ENCODE measurements around the gene P4HA2.

The P4HA2 gene

GRCh38 chr5:132265336-132266030 is 37.8 kb upstream of the P4HA2 start:
- Histone ChIP-seq H3K27me3 (ENCODE audit: insufficient read depth, low read depth, severe bottlenecking) (no peaks in the 10 kb centered on the region), H3K9me3 (ENCODE audit: severe bottlenecking) (no peaks in the 10 kb centered on the region), H3K27ac (no peak overlapping the region), H3K4me3 (ENCODE audit: low read depth, low read length) (no peak overlapping the region), H3K36me3 (no peaks in the 10 kb centered on the region)
- TF ChIP-seq CTCF (IDR thresholded peaks at IDR 0.05; ENCODE audit: low read depth, low read length), result no peak
- no peak for DNase-seq

GRCh38 chr5:132264546-132265335 is 37.1 kb upstream of the P4HA2 start:
- no peak for TF ChIP-seq CTCF (IDR thresholded peaks at IDR 0.05; ENCODE audit: low read depth, low read length)
- Histone ChIP-seq H3K27ac (no peak overlapping the region), H3K9me3 (ENCODE audit: severe bottlenecking) (no peaks in the 10 kb centered on the region), H3K4me3 (ENCODE audit: low read depth, low read length) (no peak overlapping the region), H3K27me3 (ENCODE audit: insufficient read depth, low read depth, severe bottlenecking) (no peaks in the 10 kb centered on the region), H3K36me3 (no peaks in the 10 kb centered on the region)
- DNase-seq, result peak; percentile 2

- H3K27me3 ChIP-seq (ENCODE audit: insufficient read depth, low read depth, severe bottlenecking), result no peaks in the 10 kb centered on the region
- H3K27ac ChIP-seq, result no peak overlapping the region
- no peaks in the 10 kb centered on the region for H3K9me3 ChIP-seq (ENCODE audit: severe bottlenecking)
- H3K36me3 ChIP-seq, result no peaks in the 10 kb centered on the region
- no peak for TF ChIP-seq CTCF (IDR thresholded peaks at IDR 0.05; ENCODE audit: low read depth, low read length)
- peak; percentile 6 for DNase-seq
- no peak overlapping the region for H3K4me3 ChIP-seq (ENCODE audit: low read depth, low read length)
Observed at GRCh38 chr5:132263548-132264261, 36.1 kb upstream of the P4HA2 start.

GRCh38 chr5:132262882-132263547 is 35.4 kb upstream of the P4HA2 start:
- Histone ChIP-seq H3K27me3 (ENCODE audit: insufficient read depth, low read depth, severe bottlenecking) (no peaks in the 10 kb centered on the region), H3K36me3 (no peaks in the 10 kb centered on the region), H3K9me3 (ENCODE audit: severe bottlenecking) (no peaks in the 10 kb centered on the region), H3K4me3 (ENCODE audit: low read depth, low read length) (no peak overlapping the region), H3K27ac (no peak overlapping the region)
- no peak for DNase-seq
- TF ChIP-seq CTCF (IDR thresholded peaks at IDR 0.05; ENCODE audit: low read depth, low read length), result no peak

- Histone ChIP-seq H3K36me3 (no peaks in the 10 kb centered on the region), H3K27ac (no peak overlapping the region), H3K27me3 (ENCODE audit: insufficient read depth, low read depth, severe bottlenecking) (no peaks in the 10 kb centered on the region), H3K9me3 (ENCODE audit: severe bottlenecking) (peaks cover 2% of the 10 kb centered on the region), H3K4me3 (ENCODE audit: low read depth, low read length) (no peak overlapping the region)
- no peak for TF ChIP-seq CTCF (IDR thresholded peaks at IDR 0.05; ENCODE audit: low read depth, low read length)
- DNase-seq, result peak; percentile 4
Observed at GRCh38 chr5:132261881-132262845, 34.5 kb upstream of the P4HA2 start.
